HG03558 (cell line): ENCODE results near the gene TTLL5.

ENCODE experiments used
- ATAC-seq: cut with Tn5 transposase; IDR thresholded peaks from one replicate; pipeline ENCODE4 v1.9.1; 2021; ENCODE audit warnings: moderate number of reproducible peaks; ENCODE audit not compliant: unreplicated experiment; ENCODE audit errors: extremely low read depth

TTLL5 gene

DNA sequence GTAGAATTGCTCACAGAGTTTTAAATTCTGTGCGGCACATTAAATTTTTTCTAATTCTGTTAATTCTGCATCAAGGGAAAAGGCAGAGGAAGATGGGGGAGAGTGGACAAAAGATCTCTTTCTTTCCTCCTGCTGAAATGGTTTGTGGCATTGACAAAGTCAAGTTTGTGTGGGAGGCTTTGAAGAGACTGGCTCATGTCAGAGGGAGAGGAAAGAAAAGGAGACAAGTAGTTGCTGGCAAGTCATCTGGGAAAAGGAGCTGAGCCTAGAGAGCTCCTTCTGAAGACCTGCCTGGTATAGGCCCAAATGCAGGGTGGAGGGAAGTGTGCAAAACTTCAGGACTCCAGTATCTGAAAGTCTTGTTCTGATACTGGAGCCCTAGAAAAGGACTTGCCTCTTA, 36.3 kb downstream of the TTLL5 start:
- ATAC-seq = no peak

DNA sequence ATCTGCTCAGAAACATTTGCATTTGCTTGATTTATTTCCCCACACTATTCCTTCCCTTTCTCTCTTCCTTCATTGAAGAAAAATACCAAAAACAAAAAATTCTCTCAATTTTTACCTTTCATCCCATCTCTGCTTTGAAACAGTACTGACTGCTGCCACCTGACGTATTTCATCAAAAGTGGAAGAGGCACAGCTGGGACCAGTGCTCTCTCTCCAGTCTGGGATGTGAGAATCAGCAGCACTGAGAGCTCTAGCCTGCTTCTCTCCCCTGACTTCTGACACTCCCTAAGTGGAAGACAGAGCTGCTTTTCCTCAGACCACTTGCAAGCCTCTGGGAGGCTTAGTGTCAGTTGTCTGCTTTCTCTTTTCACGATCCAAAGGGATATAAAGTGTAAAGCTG, 36.9 kb downstream of the TTLL5 start:
- ATAC-seq = no peak

DNA sequence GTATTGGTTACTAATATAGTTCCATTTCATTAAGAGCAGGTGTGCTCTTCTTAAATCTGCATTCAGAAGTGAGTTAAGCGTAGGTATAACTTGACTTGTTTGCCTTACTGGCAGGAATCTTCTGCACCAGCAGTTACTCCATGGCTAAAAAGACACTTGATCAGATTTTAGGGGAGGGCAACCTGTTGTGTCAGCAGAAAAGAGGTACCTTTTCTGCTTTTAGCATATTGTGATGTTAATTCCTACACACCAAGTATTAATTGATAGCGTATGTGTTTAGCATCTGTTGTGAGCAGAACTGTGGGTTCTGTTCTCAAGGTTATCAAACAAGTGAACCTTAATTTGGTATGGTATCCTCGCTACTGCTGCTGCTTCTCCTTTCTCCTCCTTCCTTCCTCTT, 38.3 kb downstream of the TTLL5 start:
- no peak for ATAC-seq

DNA sequence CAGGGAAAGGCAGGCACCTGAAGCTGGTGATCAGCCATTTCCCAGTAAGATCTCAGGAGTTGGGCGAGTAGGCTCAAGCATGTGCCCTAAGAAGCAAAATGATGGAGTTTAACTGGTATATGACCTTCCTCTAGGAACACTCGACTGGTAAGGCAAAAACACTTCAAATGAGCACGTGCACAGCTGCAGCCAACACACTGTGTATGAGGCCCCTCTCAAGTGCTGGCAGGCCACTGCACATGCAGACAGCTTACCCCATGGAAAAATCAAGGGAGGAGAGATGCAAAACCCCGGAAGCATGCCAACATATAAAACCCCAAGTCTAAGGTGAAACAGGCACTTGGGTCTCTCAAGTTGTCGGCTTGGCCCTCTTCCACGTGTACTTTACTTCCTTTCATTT, 39.2 kb downstream of the TTLL5 start:
- no peak for ATAC-seq

DNA sequence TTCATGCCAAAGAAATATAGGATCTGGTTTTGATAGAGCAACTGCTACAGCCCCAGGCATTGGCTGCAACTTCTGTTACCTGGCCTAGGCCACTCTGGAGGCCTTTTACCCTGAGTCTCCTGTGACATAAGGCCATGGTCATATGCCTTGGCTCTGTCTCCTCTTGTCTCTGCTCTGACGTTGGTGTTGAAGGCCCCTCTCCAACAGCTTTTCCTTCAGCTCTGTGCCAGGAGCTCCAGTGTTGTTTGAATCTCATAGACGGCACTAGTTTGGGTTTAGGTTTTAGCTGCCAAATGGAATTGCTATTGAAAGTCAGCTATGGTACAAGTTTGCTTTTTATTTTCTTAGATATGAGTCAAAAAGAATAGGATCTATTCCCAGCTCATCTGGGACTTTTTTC, 41.1 kb downstream of the TTLL5 start:
- no peak for ATAC-seq

DNA sequence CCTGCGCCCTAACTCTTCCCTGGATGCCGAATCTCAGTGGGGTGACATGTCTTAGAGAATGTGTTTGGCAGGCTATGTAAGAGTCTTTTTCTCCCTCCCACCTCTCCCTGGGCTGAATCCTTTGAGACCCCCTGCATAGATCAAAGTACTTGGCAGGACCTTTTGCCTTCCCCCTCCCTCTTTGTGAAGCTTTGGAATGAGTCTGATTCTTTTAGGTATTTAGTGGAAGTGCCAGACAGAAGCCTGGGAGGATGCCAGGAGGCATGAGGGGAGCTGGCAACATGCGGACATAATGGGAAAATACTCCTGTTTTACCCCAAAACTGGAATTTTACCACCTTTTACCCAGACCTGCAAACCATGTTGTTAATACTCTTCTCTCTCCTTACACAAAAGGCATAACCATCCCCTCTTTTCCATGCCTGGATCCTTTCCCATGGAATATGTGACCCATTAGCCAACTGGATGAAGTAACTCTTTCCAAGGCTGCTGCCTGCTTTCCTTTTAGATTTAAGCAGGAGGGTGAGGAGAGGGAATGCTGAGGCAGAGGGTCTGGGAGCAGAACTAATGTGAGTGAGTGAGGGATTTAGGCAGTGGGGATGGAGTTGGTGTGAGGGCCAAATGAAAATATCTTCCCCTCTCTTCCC, 41.7 kb downstream of the TTLL5 start:
- ATAC-seq = no peak

DNA sequence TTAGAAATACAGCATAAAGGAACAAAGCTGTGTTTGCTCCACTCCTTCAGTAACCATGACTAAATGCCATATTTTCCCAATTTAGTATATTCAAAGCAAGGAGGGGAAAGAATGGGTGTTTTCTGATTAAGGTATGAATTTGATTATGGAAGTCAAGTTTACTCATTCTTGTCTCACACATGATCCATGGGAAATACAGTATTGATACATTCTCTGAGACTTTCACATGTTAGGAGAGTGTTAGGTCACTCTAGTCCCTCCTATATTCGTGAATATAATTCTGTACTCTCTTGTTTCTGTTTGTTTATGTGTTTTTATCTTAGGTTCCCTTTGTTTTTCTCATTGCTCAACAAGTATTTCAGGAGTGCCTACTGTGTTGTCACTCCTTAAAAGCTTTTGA, 42.4 kb downstream of the TTLL5 start:
- ATAC-seq = no peak

DNA sequence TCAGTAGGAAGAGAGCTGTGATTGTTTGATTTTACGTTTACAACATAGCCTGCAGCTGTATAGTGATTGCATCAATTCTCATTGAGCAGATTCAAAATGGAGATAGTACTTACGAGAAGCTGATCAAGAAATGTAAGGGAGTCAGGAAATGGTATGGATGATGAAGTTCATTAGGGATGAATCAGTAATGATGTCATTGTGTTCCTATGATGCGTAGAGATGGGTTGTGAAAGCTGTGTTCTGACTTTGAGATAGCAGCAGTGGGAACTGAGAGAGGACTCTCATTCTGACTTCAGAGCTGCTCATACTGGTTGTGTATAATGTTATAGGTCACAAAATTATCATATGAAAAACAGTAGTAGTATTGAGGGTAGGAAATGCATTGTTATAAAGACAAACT, 44.0 kb downstream of the TTLL5 start:
- ATAC-seq = no peak

DNA sequence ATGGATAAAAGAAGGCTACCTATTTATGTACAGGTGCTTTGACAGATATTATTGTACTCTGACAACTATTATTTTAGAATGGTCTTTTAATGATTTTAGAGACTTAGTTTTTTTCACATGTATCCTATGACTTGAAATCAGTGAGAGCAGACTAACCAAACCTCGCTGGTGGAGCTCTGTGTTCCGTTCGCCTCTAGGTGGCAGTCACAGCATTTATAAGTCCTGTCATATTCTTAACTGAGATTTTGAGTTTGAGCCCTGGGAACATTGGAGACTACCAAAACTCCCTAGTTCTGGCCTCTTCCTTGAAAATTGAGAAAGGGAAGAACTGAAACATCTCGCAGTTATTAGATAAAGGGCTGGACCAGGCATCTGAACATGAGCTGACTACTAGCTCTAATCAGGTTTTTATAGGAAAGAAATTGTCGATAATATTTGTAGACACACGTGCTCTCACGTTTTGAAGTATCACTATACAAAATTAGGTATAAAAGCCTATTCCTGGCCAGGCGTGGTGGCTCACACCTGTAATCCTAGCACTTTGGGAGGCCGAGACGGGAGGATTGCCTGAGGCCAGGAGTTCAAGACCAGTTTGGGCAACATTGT, 48.3 kb downstream of the TTLL5 start:
- ATAC-seq = no peak

DNA sequence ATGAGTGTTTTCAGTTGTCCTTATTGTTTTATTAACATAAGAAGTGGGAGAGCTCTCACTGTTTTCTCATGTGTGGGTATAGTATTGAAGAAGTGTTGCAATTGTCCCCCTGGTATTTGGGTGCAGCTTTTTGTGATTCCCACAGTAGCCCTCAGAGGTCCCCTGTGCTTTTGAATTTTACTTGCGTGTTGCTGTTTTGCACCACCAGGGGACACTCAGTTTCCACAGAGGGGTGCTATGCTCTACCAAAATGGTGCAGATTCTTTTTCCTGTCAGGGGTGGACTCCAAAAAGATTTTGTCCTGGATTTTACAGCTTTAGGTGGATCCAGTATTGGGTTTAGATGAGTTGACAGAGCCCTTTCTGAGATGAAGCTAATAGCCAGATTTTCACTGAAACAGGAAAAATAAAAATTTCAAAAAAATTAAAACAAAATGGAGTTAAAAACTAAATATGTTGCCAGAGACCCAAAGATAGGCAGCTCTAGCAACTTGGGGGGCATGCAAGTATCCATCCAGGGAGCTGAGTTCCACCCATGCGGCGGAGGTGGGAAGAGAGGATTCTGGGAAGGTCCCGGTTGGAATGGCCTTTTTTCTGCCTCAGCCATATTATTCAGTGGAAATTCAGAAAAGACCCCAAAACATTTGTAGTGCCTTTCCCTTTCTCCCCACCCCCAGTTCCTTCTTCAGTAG, 50.2 kb downstream of the TTLL5 start:
- ATAC-seq = no peak

DNA sequence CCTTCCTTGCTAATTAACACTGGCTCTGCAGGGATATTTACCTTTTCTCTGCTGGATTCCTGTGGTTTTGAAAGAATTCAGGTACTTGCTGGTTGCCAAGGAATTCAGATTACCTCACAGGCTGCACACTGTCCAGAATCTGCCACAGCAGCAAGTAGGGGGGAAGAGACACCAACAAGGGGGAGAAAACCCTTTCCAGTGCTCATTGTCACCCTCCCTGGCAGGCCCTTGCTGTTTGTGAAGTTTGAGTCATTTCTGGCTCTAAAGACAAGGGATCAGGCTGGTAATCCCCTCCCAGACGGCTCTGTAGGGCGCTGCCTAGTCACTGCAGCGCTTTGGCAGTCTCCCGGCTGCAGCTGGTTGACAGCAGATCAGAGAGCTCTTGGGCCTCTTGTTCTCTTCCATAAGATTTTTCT, 50.8 kb downstream of the TTLL5 start:
- no peak for ATAC-seq

DNA sequence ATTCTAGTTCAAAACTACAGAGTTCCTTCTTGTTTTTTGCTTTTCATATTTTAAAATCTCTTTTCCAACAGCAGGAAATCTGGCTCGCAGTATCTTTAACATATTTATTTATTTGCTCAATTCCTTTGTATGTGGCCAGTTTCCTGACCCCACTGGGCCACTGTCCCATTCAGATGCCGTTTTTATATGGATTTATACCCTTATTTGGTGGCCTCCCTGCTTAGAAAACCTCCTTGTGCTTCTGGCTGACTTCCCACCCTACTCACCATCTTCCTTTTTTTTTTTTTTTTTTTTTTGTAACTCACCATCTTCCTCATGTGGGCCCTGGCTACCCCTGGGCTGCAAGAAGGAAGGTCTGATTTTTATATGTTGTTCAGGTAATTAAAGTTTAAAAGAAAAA, 53.9 kb downstream of the TTLL5 start:
- no peak for ATAC-seq

DNA sequence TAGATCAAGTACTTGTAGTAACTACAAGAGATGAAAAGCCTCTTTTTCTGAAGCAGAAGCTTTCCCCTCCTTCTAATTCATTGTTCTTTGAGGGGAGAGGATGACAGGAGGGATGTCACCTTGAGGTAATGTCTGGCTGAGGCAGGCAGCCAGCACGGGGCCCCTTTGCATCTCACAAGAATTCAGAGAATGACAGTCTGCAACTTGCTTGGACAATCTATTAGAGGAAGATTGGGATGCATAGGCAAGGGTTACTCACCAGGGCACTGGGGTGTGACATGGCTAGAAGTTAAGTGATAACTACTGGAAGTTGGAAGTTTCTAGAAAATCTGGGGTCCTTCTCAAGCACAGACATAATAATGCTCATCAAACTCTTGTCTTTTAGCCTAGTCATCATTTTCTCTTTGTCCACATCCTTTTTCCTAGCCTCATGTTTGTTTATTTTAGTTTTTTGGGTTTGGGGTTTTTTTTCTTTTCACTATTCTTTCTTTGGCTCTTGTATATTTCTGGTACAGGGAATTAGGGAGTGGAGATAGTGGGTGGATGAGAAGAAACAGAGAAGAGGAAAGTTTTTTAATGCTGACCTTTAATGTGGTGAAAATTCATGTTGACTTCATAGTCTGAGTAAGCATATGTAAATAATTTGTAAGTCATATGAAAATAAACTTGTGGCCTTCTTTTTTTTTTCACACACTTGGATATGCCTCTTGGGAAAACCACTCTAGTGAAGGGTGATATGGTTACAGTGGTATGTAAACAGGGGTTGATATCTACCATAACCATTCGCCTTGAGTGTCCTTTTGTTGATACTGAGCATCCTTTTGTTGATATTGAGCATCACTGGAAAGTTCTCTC, 55.1 kb downstream of the TTLL5 start:
- no peak for ATAC-seq

DNA sequence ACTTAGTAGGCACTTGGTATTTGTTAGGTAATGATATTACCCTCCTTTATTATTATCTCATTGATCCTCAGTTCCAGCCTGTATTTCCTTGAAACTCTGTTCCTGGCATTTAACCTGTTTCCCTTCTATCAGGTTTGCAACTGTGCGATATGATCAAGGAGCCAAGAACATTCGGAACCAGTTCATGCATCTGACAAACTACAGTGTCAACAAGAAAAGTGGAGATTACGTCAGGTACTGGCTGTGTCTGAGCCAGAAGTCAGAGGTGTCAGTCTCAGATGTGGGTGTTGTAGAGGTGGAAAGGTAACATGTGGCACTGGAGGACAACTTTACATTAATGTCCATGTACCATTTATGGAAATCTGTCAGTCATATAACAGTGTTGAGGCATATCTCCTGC, 56.7 kb downstream of the TTLL5 start:
- ATAC-seq = no peak

DNA sequence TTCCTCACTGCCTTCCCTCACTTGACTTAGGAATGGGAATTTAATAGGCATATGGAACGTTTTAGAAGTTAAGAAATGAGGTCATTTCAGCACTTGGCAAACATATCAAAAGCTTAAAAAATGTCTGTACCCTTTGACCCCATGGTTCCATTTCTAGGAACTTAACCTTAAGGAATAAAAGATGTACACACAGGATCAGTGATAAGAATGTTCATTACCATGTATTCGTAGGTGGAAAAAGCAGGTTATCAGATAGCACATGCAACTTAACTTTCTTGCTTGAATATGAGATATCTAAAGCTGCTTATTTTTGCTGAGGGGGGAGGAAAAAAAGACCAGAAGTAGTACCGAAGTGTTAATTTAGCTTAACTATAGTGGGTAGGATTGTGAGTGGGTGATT, 57.2 kb downstream of the TTLL5 start:
- ATAC-seq = no peak

DNA sequence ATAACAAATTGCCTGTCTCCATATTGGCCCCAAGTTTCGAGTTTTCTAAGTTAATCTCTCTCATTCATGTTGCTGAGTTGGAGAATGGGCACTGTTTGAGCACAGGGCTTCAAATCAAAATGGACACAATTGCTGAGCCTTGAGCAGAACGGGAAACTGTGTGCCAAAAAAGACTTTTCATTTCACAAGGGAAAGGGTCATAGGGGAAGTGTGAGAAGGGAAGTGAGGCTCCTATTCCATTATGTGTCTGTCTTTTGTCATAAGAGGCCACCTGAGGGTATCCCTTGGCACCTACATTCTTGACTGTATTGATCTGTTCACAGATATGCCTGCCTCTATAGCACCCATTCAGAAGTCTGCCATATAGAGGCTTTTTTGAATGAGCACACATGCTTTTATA, 59.1 kb downstream of the TTLL5 start:
- ATAC-seq = no peak

DNA sequence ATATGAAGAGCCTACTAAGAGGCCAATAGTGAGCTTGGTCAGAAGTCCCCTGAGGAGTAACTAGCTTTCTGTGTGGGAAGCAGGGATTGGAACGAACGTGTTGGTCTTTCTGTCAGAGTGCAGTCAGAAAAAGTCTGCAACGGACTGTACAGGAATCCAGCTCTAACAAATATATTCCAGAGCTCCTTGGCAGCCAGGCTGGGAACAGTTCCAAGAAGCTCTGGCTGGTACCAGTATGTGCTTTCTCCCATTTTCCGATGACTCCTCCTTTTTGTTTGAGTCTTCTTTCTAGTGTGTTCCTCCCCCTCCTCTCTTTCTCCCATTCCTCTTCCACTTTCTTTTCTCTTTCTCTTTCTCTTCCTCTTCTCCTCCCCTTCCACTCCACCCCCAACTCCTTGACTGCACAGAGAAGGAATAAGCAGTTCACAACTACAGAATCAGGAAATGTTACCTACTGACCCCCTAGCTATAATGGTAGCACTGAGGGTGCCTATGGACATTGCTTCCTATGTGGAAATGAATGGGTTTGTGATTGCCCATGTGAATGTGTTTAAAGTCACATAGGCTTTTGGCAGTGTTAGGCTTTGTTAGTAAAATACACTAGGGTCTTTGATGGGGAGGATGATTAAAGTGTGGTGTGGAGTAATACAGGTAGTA, 59.9 kb downstream of the TTLL5 start:
- ATAC-seq = no peak

DNA sequence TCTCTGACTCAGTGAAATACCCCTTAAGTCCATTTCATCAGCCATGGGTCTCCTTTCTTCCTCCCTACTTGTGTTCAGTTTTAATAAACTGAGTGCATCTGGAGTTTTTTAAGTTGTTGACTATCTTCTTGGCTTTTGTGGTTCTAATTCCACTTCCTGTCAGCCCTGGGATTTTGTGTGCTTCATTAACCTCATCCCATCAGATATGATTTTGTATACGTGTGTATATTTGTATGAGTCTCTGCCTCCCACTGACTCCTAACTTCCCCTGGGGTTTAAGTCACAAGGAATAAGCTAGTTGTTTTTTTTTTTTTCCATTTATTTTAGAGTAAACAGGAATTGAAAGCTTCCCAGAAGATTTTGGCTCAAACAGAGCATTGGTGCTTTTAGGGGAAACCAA, 62.7 kb downstream of the TTLL5 start:
- ATAC-seq = no peak

DNA sequence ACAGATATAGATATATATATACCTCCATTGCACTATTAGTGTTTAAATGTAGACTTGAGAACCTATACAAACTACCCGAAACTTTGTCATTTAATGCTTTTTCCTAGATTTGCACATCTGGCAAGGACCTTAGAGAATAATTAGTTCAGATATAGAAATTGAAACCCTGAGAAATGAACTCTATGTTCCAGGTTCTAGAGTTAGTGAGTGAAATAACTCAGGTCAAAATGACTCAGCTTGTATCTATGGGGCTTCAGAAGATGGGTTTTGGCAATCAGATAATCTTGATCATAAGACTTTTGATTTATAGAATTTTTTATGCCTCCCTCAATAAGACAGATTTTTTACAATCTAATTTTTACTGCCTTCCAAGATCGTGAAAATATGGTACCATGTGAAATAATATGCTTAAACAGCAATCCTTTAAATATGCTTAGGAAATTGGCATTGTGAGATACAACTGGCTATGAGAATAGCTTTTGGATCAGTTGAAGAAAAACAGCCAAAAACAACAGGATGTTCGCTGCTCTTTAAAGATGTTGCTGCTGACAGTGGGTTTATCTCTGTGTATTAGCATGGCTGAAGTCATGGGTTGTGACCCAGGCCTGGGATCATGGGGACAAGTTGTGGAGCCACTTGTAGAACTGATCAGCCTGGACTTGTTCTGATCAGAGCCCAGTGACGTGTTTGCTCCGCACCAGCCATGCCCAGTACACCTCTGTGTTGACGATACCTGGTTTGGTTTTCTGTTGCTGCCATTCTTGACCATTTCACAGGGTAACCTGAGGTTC, 63.6 kb downstream of the TTLL5 start:
- no peak for ATAC-seq

DNA sequence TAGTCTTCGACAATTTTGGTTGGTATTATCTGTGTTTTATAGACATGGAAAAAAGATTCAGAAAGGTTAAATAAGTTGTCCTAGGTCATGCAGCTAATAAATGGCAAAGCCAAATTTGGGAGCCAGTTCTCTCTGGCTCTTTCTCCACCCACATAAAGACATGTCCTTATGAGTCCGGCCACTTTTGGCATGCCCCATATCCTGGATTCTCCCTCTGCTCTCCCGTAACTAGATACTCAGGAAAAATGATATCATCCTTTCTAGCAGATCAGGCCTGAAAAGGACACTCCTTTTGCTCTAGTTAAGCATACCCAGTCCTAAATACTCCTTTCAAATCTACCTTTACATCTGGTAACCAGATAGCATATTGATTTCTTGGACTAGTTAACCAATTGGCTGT, 64.4 kb downstream of the TTLL5 start:
- ATAC-seq = no peak
